Hindlimb muscle (tissue), 1 donor: ENCODE data around the gene CNOT9. TPM values are rescaled to one million over a fixed set of nuclear protein-coding genes. Genes with fewer than 3 reads are reported as not detected.

ENCODE experiments used
- polyA plus RNA-seq: library from polyadenylated mRNA; unstranded; fragments of 120-200 nt; gene quantifications from one replicate; pipeline ENCODE4 v1.2.1, GENCODE V29; 2013; ENCODE audit not compliant: insufficient read length

CNOT9 gene
- polyA plus RNA-seq, 1 donor: 38.7 TPM

Other genes starting within 250 kb of the CNOT9 start
- gene CATIP, start 212.0 kb upstream of the CNOT9 start, polyA plus RNA-seq: not detected
- 1.7 TPM for gene SLC11A1, start 186.6 kb upstream of the CNOT9 start, polyA plus RNA-seq
- gene CTDSP1, start 169.0 kb upstream of the CNOT9 start, polyA plus RNA-seq: 105 TPM
- gene VIL1, start 149.7 kb upstream of the CNOT9 start, polyA plus RNA-seq: 0.09 TPM
- 10.1 TPM for gene USP37, start 488 bp upstream of the CNOT9 start, polyA plus RNA-seq
- 61.5 TPM for gene PLCD4, start 39.1 kb downstream of the CNOT9 start, polyA plus RNA-seq
- 16.8 TPM for gene ZNF142, start 90.8 kb downstream of the CNOT9 start, polyA plus RNA-seq
- gene BCS1L, start 90.8 kb downstream of the CNOT9 start, polyA plus RNA-seq: 38.9 TPM
- 29.4 TPM for gene RNF25, start 103.2 kb downstream of the CNOT9 start, polyA plus RNA-seq
- 28.0 TPM for gene STK36, start 103.2 kb downstream of the CNOT9 start, polyA plus RNA-seq
- gene TTLL4, start 142.0 kb downstream of the CNOT9 start, polyA plus RNA-seq: 26.8 TPM
- gene CYP27A1, start 213.3 kb downstream of the CNOT9 start, polyA plus RNA-seq: 25.4 TPM